Measurements from ENCODE around the gene NUDT12.

Gene NUDT12

DNA sequence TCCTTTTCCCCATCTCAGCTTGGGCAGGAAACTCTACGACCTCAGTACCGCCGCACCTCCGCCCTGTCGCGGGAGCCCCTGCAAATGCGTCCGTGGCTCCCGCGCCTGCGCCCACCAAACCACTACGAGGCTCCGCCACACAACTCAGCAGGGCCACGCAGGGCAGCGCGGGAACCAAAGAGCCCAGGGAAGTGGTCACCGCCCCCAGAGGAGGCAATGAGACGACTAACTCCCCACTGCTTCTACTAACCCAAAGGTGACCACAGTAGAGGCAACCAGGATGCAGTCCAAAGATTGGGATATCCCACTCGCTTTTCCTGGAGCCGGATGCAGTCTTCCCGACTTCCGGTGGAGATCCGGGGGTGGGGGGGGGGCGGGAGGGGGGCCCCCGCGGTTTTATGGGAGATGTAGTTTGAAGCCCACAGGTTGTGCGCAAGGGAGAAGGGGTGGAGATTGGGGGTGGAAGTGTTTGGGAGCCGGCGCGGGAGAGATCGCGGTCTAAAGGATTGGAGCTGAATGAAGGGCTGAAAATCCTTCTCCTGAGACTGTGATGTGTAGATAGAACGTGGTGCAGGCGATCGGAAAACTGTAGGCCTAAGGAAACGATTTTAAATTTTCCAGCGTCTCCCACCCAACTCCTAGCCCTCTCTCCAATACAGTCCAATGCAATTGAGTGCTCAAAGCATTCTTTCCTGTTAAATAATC, at the start of gene NUDT12:
TSS of gene NUDT12 (minus strand) at position 337 of the 705 bp plus-strand sequence. CDS start 2,541 bp downstream, outside the sequence.
- peak; percentile 3 for DNase-seq (ENCODE audit: low read depth)

DNA sequence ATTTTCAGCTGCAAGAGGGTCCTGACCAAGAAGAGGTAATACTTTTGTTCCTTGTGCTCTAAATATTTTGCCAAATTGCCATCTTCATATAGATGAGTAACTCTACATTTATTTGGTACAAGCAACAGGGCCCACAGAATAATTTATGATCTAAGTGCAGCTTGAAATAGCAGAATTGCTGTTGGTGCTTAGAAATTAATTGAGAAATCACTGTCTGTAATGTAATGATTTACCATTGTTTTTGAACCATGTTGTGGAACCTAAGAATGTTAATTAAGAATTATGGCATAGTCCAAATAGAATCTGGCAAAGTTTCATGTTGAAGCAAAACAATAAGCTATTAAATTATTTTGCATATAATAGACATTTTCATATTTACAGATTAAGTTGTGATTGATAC, 44.8 kb upstream of the NUDT12 start:
- DNase-seq (ENCODE audit: low read depth): no peak

DNA sequence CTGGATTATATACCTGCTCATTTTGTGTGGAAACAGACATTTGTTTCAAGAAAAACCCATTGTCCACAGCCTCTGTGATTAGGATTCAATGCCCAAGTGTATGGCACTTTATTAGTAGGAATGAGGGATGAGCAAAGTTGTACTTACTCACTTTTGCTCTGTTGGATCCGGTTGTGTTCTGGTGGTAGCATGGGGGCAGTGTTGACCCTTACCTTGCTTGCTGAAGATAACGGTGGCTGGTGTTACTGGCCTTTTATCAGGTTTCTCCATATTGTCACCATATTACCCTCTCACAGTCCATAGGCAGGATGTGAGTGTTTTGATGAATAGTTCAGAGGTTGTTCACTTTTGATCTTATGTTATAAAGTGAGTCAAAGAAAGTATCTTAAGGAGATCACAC, 42.7 kb upstream of the NUDT12 start:
- no peak for DNase-seq (ENCODE audit: low read depth)

- DNase-seq (ENCODE audit: low read depth): no peak
Observed at GRCh38 chr5:103602438-103602837, 39.8 kb upstream of the NUDT12 start.

- no peak for DNase-seq (ENCODE audit: low read depth)
Observed at GRCh38 chr5:103601314-103601713, 38.7 kb upstream of the NUDT12 start.

DNA sequence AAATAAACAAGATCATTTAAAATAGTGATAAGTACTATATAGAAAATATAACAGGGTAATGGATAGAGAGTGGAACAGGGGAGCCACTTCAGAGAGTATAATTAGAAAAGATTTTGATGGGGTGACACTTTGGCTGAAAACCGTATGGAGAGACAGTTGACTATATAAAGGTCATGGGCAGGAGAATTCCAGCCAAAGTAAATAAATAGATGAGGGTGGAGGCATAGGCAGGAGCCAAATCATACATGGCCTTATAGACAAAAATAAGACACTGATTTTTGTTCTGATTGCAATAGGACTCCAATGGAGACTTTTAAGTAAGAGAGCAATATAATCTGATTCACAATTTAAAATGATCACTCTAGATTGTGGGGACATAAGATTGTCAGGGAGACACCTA, 37.5 kb upstream of the NUDT12 start:
- no peak for DNase-seq (ENCODE audit: low read depth)

DNA sequence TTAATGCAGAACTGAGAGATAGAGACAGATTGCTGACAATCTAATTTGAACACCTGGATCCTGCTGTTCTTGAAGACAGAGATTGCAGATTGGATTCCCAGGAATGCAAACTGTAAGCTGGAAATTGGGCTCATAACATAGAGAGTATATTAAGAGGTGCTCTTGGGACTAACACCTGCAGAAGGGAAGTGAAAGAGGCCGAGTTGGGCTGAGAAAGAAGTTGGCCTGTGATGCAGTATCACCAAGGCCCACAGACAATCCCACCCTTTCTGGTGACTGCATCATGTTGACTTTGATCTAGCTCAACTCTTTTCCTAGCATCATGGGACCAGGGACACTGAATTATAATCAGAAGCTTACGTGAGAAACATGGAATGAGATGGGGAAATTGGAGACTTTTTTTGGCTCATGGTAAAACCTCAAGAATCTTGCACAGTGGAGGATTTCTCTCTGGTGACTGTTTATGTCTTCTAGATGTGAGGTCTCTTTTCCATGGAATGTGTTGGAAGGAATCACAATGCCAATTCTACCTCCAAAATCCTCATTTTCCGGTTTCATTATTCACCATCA, 36.5 kb upstream of the NUDT12 start:
- no peak for DNase-seq (ENCODE audit: low read depth)

DNA sequence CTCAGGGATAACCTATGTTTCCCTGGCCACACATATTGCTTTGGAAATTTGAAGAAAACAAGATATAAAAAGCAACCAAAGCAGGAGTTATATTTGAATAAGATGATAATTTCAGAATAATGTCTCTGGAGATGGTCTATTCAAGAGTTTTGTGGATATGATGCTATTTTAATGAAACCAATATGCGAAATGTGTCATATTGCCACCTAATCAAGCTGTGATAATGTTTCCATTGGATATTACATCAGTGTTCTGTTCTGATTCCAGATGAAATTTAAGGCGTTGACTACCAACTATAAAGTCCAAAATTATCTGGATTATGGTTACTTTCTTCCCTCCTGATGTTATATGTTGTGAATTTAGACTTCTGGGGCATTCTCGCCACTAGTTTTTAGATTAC, 27.6 kb upstream of the NUDT12 start:
- DNase-seq (ENCODE audit: low read depth): no peak

- DNase-seq (ENCODE audit: low read depth): no peak
Observed at GRCh38 chr5:103589776-103590175, 27.2 kb upstream of the NUDT12 start.

GRCh38 chr5:103589357-103589756, 26.8 kb upstream of the NUDT12 start:
- DNase-seq (ENCODE audit: low read depth): no peak

- DNase-seq (ENCODE audit: low read depth): no peak
Observed at GRCh38 chr5:103587185-103587748, 24.7 kb upstream of the NUDT12 start.

DNA sequence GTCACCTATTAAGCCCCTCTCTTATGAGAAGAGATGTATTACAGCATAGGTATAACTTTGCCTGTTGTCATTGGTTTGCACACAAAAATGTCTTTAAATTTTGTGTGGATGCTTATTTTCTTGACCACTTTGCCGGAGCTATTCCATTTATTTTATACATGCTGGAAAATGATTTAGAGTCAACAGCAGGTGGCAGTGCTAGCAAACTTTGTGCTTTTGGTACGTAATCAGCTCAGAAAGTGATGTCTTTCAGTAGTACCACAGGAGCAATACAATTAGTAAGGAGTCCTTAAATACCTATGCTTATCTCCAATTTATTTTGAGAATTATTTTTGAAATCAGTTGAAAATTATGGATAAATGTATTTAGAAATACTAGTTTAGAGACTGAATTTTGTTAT, 19.8 kb upstream of the NUDT12 start:
- no peak for DNase-seq (ENCODE audit: low read depth)

DNA sequence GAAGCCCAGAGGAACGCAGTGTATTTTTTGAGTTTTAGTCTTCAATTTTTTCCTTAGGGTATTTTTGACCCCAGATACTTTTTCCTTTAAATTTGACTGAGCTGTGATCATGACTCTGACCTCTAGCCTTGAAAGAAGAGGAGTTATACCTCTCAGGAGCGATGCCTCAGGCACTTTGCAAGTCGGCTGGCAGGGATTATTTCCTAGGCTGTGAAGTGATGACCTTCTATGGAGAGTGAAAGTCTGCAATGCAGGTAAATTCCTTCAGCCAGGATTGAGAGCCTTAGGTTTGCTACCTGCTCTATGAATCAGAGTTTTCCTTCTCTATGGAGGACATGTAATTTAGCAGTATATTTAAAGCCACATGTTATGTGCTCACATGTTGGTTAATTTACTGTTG, 10.8 kb upstream of the NUDT12 start:
- DNase-seq (ENCODE audit: low read depth): no peak

DNA sequence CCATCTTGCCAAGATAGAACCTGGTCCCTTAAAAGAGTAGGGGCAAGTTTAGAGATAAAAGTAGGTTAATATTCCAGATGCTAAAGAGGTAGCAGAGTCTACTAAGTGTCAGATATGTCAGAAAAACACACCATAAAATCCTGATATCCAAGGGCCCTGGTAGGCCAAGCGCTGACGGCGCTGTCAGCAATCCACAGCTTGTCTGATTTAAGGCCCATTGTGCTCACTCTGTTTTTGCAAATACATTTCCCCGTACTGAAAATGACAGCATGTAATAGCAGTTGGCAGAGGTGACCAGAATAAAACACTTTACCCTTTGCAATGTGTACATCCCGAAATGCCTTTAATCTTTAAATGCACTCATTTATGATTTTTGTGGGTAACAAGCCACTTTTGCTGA, 9.9 kb upstream of the NUDT12 start:
- no peak for DNase-seq (ENCODE audit: low read depth)

- DNase-seq (ENCODE audit: low read depth): no peak
Observed at GRCh38 chr5:103571730-103572129, 9.1 kb upstream of the NUDT12 start.

DNA sequence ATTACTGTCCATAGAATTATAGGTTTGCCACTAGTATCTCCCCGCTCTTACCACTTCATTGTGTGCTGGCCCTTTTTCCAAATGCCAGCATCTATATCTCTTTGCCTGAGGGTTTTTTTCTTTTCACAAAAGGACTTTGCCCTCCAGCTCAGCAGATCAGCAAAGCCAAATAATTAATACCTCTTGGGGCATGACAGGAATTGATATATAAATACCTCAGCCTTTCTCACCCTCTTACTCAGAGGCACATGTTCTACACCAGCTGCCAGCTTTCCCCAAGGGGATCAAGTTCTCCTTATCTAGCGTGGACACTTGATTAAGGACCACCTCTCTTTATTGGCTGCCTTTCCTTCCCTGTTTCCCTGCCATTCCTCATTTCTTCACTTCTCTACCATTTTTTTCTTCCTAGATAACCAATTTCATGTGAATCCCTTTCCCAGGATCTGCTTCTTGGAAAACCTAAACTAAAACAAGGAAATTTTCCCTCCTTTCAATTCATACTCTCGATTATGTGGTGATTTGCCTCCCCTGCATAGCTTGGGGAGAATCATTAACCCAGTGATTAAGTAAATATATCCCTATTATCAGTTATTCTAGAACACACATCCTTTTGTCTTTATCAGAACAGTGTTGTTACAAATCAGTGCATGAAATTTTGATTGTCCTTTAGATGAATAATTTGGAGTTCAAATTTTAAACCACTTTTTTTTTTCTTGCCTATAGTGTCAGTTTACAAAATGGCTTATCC, 6.9 kb upstream of the NUDT12 start:
- DNase-seq (ENCODE audit: low read depth): no peak

DNA sequence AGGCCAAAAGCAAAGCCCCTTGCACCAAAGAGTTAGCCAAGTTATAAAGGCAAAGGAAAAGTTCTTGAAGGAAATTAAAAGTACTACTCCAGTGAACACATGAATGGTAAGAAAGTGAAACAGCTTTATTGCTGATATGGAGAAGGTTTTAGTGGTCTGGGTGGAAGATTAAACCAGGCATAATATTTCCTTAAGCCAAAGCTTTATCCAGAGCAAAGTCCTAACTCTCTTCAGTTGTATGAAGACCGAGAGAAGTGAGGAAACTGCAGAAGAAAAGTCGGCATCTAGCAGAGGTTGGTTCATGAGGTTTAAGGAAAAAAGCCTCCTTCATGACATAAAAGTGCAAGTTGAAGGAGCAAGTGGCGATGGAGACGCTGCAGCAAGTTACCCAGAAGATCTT, 3.1 kb upstream of the NUDT12 start:
- no peak for DNase-seq (ENCODE audit: low read depth)

DNA sequence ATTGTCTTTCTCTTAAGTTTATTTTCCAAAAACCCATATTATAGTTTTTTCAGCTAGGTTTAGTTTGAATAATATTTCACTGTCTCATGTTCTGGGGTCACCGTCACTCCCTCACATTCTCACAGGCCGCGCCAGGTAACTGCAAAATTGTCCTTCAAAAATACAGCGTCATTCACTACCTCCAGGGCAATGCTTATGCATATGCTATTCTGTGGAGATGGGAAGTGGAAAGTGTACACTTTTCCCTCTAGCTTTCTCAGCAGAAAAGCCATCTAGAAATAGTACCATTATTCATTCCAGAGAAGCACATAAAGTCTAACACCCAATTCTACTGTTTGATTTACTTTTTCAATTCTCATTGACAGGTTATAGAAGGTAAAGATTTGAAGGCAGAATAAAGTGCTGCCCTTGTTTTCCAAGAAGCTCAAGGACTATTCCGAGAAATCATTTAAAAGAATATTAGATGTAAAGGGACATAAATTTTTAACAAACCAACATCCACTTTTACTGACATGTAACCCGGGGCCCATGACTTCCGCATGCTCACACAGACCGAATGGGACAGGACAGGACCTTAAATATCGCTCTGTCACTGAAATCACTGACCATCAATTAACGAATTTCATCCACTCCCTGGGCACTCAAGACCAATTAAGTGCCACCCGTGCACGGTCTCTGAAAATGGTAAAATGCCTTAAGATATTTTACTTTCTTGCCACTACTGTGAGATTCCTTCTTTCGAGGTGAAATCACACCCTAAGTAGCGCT, 720 bp downstream of the NUDT12 start:
- no peak for DNase-seq (ENCODE audit: low read depth)

DNA sequence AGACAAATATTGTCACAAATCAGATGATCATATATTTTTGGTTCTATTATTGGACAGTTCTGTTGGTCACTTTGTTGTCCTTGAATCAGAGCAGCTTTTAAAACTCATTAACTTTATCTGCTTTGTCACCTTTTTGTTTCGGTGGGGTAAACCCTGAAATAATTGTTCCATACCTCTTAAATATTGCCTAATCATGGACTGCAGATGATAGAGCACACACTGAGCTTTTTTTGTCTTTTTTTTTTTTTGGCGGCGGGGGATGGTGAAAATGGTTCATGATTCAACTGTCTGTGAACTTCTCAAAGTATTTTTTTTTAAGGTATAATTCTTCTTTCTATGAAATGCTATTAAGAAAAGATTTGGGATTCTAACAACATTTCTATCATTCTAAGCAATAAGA, 1.8 kb downstream of the NUDT12 start:
- no peak for DNase-seq (ENCODE audit: low read depth)

GRCh38 chr5:103546858-103547257, 15.7 kb downstream of the NUDT12 start:
- DNase-seq (ENCODE audit: low read depth): no peak

DNA sequence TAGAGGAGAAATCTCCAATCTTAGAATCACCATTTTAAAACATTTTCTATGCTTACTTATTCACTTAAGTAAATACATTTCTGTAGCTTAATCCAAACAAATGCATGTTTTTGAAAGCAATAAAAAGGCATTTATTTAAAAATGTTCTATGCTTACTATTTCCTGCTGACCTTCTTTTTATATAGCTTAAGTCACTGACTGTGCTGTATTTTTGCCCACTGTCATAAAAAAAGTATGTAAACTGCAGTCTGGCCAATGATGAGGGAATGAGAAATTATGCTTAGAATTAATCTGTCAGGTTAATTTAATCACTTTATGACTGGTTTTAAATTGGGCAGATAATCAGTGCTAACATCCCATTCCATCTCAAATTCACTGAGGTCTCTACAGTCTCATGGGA, 20.1 kb downstream of the NUDT12 start:
- no peak for DNase-seq (ENCODE audit: low read depth)

DNA sequence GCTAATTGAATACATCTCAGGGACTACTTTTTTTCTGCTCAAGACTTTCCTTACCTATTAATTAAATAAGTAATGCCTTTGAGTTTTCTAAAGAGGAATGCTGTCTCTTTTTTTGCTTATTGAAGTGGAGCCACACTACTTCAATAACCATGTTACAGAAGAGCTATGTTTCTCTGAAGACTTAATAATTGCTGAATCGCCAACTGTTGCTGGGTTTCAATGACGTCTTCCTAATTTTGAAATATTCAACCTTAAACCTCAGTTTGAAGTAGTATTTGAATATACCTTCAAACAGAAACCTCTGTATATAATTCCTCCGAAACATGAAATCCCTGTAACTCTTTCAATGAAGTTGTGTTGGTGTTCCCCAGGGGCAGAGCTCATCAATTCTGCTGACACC, 21.0 kb downstream of the NUDT12 start:
- DNase-seq (ENCODE audit: low read depth): no peak
